ENCODE data around the gene QRFPR. TPM values are rescaled to one million over a fixed set of nuclear protein-coding genes. Genes with fewer than 3 reads are reported as not detected.
"Not testable (repeated sequence)": the region's sequence is repeated elsewhere in the genome, so short reads cannot be mapped to it uniquely, and the experiment has no call there.

QRFPR gene
- polyA plus RNA-seq (ENCODE audit: insufficient read length), result 1.7 TPM

DNA sequence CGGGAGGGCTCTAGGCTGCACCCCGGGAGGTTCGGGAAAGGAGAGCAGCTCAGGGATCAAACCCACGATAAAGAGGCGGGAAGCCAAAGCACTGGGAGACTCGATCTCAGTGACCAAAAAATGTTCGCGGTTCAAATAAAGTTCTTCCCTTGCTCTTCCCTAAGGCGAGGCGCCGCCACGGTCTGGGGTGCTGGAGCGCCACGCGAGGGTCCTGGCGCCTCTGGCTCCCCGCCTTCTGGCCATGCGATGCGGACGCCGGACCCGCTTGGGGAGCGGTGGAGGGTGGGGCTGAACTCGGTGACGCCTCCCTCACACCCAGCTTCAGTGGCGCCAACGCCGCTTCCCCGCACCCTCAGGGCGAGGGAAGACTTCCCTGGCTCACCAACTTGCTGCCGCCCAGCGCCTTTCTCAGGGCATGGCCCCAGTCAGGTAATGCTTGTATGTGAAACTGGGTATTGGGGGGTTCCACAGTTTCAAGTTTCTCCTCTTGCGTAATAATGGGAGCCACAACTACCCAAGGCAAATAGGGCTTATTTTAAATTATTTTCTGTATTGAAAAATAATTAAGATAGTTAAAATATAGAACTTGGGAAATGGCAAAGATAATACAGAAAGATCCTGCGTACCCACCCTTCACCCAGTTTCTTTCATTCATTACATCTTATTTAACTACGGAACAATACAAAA is at the start of gene QRFPR:
QRFPR (minus strand) TSS at position 243 of the 687 bp plus-strand sequence. CDS start 371 bp downstream, outside the sequence.
- DNase-seq (ENCODE audit: low read depth), result no peak

DNA sequence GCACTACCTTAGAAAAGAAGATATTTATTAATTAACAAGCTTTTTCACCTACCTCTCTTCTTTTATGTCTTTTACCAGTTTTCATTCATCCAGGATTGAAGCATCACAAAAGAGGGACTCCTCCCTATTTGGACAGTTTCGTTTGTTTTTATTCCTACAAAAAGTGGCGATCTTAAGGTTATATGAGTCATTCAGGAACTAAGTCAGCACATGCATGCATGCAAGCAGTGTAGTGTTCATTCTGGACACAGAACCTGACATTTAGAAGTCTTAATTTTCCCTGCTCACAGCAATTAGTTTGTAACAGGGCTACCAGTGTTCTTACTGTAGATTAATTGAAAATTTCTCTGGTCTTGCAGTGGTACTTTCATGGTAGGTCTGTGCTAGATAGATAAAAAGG is 47.9 kb upstream of the QRFPR start:
- no peak for DNase-seq (ENCODE audit: low read depth)

DNA sequence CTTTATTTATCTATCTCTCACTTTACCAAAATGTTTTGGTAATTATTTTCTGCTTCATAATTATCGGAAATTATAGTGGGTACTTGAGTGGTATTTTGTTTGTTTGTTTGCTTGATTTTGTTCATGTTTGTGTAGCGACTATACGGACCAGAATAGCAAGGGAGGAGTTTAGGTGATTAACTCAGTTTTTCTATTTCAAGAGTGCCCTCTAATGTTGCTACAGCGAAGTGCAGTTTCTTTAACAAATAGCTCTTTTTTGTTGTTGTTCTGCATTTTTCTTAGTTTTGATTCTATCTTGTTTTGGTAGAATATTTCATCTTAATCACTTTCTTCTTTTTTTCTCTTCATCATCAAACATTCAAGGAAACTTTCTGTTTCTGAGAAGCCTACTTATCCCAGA is 40.8 kb upstream of the QRFPR start:
- no peak for DNase-seq (ENCODE audit: low read depth)

DNA sequence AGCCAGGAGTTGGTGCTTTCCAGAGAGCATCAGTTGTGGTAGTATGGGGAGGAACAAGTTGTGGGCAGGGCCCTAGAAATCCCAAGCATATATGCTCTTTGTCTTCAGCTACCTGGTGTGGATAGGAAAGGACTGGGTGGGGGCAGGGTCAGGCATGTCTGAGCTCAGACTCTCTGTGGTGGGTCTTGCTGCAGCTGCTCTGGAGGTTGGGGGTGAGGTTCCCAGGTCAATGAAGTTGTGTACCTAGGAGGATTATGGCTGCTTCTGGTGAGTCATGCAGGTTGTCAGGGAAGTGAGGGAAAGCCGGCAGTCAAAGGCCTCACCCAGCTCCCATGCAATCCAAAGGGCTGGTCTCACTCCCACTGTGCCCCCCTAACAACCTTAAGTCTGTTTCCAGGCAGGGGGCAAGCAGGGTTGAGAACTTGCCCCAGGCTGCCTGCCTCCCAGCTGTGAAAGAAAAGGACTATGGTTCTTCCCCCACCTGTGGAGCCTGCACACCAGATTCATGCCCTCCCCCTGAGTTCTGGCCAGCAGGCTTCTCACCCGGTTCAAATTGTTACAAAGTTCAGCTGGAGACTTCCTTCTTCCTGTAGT is 30.4 kb upstream of the QRFPR start:
- no peak for DNase-seq (ENCODE audit: low read depth)

DNA sequence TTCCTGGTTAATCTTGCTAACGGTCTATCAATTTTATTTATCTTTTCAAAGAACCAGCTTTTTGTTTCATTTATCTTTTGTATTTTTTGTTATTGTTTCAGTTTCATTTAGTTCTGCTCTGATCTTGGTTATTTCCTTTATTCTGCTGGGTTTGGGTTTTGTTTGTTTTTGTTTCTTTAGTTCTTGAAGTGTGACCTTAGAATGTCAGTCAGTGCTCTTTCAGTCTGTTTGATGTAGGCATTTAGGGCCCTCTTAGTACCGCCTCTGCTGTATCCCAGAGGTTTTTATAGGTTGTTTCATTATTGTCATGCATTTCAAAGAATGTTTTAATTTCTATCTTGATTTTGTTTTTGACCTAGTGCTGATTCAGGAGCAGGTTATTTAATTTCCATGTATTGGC is 27.7 kb upstream of the QRFPR start:
- DNase-seq (ENCODE audit: low read depth), result not testable (repeated sequence)

DNA sequence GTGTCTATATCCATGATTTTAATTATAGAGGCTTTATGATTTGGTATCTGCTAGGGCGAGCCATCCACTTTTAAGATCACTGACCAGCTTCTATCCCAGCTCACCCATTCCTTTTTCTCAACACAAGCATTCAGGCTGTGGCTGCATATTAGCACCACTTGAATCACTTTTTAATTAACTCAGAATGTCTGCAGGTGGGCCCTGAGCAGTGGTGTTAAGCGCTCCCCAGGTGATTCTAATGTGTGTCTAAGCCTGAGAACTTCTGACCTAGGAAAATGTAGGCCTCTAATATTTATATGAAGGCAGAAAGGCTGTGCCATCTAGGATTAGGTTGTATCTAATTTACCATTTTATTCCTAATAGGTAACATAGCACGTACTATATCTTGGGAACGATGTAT is 19.8 kb upstream of the QRFPR start:
- no peak for DNase-seq (ENCODE audit: low read depth)

DNA sequence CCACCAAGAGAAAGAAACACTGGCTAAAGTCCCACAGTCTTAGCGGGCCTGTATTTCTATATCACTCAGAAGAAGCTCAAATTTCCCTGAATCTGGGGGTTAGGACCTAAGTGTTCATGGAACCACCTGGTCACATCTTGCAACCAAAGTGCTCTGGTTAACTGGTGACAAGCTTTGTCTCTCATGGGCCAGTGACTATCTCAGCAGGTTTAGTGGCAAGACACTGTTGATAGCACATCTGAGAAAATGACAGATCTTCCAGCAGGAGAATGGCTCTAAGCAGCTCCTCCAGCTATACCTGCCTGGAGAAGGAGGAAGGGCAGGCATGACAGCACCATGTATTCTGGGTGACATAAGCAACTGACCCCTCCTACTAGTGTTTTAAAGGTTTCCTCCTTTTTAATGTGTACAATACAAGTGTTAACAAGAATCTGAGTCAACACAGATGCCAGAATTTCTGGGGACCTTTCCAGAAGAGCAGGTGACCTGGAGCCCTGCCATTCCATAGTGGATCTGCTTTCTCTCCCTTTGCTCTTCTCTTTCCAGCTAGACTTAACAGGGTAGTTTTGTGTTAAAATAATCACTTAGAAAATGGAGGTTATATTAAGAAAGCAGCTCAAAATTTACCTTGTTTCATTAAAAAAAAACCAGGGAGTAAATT is 17.3 kb upstream of the QRFPR start:
- DNase-seq (ENCODE audit: low read depth), result no peak

DNA sequence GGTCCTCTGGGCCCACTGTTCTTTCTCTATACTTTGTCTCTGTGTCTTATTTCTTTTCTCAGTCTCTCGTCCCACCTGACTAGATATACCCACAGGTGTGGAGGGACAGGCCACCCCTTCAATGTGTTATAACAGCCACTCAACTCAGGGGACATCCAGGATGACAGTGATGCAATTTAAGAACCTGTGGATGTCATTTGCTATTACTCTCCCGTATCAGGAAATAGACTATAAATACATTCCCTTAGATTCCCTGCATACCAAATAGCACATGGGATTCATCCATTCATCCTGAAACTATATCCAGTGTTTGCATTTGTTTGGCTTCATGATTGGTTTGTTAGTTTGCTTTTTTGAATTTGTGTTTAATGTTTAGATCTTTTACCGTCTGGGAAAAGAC is 16.6 kb upstream of the QRFPR start:
- no peak for DNase-seq (ENCODE audit: low read depth)

DNA sequence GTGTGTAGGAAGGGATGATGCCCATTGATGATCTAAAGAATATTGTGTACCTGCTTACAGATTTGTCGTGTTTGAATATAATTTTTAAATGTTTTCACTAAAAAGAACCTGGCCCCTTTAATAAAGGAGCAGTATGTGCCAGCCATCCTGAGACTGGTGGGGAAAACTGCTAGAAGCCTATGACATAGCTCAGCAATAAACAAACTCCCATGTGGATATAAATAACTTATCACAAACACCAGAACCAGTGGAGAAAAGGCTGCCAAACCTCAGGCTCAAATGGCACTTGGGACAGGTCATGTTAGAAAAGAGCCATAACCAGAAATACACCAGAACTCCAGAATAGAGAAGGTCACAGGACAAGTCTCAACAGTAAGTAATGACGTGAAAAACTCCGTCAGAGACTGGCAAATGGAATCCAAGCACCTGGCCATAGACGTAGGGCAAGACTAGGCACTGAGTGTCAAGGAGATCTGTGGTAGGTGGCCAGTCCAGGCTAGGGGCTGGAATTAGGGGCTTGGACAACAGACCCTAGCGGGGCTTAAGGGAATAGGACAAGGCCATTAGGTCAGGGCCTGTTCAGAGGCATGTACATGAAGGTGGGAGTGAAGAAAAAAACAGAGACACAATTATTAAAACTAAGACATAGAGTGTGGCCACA is 11.7 kb upstream of the QRFPR start:
- DNase-seq (ENCODE audit: low read depth), result no peak

DNA sequence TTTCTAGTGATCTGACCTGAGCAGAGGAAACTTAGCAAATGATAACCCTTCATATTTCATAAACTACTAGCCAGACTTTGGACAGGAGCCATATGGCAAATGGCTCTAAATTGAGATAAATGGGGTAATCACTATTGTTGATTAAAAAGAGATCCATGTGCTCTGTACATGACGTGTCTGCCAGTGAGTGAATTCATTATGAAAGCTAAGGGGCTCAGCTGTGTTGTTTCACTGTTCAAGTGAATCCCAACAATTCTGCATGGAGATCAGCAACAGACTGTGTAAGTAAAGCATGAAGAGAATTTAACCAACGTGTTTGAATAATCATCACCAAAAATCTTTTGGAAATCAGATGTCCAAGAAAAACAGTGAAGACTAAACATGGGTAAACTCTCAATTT is 9.5 kb upstream of the QRFPR start:
- DNase-seq (ENCODE audit: low read depth), result no peak

DNA sequence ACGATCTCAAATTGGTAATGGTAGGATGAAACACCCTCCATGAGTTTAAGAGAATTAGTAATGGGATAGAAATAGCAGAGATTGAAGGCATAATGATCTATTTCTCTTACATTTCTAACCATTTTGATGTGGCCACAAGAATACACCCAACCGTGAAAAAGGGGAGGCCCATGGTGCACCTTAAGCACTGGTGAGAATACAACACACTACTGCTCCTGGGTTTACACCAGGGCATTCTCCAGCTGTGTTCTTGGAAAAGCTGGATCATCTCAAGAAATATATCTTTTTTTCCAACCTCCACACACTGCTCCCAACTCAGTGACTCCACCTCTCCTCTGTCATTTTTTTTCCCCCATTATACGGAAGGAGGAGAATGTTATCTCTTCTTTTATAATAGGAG is 1.5 kb downstream of the QRFPR start:
- no peak for DNase-seq (ENCODE audit: low read depth)

DNA sequence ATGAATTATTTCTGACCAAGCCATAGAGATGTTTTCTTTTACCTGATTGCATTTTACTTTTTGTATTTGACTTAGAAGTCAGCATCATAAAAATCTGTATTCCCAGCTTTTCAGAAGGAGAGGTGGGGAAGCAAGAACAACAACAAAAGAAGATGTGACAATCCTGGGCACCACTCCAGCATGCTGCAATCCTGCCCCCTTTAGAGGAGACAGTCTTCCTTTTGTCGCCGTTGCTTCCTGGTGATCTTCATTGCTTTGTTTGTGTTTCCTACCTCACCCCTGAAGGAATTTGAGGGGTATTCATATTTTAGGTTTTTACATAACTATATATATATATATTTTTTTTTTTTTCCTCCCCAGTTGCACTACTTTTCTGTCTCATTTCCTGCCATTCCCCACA is 3.7 kb downstream of the QRFPR start:
- no peak for DNase-seq (ENCODE audit: low read depth)

DNA sequence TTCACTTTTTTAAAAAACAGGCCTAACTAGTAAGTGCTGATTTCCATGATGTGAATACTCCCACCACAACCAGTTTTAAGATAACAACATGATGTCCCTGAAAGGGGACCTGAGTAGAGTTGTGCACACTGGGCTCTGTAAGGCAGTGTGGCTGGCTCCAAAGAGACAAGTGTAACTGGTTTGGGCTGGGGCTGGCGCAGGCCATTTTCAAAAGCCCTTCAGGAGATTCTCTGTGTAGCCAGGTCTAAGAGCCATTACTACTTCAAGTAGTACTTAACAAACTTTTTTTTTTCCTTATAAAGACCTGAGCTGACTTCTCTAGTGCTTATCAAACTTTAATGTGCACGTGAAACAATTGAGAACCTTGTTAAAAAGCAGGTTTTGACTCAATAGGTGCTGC is 4.3 kb downstream of the QRFPR start:
- no peak for DNase-seq (ENCODE audit: low read depth)

DNA sequence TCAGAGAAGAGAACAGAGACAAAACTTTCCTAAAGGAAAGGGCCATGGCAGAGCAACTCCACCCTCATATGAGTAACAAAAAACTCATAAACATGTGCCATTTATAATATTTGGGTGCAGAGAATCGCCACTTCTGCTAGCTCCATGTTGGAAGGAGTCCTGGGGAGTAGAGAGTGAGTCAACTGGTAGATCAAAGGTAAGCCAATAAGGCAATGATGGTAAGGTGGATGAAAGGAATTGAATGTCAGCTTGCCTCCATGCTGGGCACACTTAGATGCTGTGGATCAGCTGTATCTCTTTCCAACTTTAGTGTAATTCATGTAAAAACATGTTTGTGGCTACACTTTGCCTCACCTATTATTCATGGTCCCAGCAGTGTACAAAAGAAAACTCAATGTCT is 4.7 kb downstream of the QRFPR start:
- DNase-seq (ENCODE audit: low read depth), result no peak

DNA sequence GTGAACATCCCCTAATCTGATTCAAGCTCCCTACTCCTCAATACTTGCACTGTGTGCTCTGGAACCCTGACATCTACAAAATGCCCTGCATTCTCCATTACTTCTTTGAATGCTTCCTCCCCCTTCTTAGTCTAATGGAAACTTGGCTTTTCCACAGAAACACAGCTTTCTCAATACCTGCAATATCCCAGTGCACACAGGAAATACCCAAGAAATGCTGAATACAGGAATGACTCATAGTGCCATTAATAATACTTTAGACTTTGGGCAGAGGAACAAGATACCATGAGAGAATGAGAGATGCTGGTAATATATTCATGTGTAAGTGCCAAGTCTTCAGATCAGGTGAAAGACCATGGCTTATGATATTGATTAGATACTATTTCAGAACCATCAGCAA is 5.6 kb downstream of the QRFPR start:
- no peak for DNase-seq (ENCODE audit: low read depth)

DNA sequence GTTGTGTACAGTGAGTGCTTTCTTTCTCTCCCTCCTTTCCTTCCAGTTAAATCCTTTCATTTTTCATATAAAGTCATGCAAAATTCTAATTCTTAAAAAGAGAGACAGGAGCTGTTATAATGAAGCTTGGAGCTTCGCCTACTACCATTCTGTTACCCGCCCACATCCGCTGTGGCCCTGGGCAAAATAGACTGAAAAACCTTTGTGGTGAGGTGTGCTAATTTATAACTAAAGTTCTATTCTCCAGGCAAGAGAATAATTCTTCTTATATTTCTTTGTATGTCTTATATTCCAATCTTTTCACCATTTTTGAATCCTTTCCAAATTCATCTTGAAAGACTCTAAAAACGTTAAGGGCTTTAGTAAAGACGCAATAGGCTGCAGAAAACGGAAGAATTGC is 7.0 kb downstream of the QRFPR start:
- DNase-seq (ENCODE audit: low read depth), result no peak

DNA sequence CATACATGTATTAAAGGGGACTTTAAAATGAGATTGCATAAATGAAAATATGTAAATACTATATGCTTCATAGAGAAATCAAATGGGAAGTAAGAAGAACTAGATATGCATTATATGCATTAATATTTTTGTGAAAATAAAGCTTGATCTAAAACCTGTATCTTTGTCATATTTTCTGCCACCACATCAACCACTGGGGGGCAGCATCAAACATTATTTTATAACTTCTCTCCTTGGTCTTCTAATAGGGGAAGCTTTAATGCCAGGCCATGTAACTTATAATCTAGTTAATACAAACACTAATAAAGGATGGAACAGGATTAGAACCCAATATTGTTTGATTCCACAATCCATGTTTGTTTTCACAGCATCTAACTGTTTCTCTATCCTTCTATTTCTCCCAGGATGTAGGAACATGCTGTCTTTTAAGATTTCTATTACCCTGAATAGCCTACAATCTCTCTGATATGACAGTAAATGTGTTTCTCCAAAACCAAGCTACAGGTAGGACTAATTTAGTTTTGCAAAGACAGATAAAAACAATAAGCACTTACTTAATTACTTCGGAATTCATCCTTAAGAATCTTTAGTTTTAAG is 10.0 kb downstream of the QRFPR start:
- peak; percentile 13 for DNase-seq (ENCODE audit: low read depth)

DNA sequence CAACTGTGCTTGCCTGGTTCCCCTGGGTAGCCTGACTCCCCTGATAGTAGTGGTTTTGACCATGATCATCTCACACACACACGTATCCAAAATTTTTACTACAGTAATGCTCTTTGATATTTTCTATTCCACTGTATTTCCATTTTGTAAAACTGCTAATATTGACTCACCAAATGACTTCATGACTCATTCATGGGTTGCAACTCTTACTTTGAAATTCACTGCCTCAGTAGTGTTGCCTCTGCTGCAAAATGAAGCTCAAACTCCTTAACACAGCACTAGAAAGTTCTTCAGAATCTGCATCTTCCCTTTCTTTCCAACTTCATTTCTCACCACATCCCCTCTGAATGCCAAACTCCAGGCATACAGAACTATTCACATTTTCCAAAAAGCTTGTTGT is 20.3 kb downstream of the QRFPR start:
- DNase-seq (ENCODE audit: low read depth), result no peak

DNA sequence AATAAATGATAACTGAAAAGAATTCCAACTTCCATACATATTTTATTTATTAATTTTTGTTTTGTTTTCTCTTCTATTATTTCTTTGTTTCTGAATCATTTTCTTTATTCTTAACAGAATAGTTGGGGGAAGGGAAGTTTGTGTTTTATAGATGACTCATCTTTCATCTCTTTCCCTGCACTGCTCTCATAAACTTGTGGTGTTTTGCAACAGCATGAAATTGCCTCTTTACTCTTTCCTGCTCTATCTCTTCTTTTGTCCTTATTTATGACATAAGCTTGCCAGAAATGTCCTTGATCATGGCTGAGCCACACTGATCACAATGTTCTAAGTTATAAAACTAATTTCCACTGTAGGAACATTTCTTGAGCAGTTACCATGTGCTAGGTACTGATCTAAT is 22.3 kb downstream of the QRFPR start:
- DNase-seq (ENCODE audit: low read depth), result no peak

DNA sequence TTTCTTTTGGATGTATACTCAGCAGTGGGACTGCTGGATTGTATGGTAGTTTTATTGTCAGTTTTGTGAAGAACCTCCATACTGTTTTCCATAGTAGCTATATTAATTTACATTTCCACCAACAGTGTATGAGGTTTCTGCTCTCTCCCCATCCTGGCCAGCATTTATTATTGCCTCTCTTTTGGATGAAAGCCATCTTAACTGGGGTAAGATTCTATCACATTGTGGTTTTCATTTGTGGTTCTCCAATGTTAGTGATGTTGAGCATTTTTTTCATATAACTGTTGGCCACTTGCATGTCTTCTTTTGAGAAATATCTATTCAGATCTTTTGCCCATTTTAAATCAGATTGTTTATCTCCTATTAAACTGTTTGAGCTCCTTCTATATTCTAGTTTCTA is 27.6 kb downstream of the QRFPR start:
- DNase-seq (ENCODE audit: low read depth), result no peak

DNA sequence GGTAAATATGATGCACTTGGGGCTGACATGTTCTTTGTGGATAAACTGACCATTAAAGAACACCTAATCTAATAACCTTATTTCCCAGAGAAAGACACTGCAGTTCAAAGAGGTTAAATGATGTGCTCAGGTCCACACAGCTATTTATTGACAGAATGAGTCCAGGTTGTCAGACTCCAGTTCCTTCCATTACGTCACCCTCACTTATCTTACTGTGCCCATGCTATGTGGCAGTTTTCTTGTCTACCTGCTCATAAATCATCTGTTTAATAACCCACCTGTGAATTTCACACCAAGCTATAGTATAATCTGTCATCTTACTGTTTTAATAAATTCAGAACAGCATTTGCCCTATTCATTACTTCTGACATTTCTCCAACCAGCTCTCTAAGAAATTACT is 36.7 kb downstream of the QRFPR start:
- DNase-seq (ENCODE audit: low read depth), result no peak

DNA sequence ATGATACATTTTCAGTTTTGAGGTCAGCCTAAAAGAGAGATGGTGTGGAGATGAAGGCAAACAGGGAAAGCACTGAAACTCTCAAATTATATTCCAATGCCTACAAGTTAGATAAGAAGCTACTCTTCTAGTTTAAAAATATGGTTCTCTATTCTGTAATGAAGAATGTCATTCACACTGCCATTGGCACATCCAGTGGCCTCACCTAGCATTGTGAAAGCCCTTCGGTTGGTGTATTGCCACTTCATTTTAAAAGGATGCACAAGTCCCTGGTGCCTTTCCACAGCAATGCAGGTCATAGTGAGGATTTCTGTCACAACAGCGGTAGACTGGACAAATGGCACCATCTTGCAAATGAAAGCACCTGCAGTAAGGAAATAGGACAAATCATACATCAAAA is 40.6 kb downstream of the QRFPR start:
- DNase-seq (ENCODE audit: low read depth), result no peak

All from forelimb muscle (tissue), 1 donor.